DMS153 (cell line): ENCODE data around the gene AMFR.

Source experiments
- DNase-seq: peaks from one replicate; lab custom pipeline; 2025; lab: John Stamatoyannopoulos, UW

Gene AMFR

DNA sequence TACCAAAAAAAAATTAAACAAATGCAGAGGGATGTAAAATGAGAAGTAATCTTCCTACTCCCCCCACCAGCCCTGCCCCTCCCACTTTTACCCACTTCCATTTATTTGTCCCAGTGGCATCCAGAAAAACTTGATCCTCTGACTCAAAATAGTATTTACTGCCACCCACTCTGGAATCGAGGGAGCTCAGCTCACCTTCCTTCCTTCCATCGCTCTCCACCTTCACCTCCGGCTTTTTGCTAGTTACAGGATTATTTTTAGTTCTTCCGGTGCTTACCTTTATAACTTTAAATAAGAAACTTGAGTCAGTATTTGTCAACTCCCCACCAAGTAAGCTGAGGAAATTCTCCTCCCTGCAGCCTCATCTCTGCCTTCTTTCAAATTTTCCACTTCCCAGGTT, 94.9 kb downstream of the AMFR start:
- DNase-seq, result no peak

DNA sequence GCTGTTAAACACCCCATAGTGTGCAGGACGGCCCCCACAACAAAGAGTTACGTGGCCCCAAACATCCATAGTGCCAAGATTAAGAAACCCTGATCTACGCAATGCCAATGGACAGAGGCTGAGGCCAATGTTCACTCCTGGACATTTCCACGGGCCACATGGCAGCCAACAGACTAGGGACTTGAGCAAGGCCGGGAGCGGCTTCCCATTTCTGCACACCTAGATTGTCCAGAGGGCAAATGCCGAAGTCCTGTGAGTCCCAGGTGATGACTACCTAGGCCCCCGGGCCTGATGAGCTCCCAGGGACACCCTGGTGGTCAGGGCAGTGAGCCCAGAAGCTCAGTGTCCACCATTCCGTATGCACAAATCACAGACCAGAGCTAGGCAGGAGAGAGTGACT, 95.5 kb downstream of the AMFR start:
- no peak for DNase-seq

DNA sequence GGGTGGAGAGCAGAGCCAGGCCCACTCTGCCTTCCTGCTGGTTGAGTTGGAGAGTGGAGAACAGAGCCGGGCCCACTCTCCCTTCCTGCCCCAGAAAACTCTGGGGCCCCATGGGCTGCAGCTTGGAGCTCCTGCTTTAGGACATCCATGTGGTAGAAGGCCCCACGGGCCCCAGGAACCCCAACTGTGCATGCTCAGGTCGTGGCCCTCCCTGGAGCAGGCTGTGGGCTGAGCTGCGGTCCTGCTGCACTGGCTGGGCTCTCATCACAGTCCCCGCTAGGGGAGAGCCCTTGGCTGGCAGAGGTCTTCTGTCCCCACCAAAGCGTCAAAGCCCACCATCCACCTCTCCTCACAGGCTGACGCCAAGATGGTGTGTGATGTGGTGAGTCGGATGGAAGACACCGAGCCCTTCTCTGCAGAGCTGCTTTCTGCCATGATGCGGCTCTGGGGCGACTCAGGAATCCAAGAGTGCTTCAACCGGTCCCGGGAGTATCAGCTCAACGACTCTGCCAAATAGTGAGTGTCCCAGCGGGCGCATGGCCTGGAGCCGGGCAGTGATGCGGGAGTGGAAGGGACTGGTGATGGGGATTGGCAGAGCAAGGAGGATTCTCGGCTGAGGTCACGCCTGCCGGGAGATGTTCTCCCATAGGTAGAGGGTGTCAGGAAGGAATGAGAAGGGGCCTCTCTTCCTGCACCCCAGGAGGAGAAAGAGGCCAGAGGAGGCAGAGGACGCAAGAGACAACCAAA, 96.9 kb downstream of the AMFR start:
- DNase-seq, result no peak

DNA sequence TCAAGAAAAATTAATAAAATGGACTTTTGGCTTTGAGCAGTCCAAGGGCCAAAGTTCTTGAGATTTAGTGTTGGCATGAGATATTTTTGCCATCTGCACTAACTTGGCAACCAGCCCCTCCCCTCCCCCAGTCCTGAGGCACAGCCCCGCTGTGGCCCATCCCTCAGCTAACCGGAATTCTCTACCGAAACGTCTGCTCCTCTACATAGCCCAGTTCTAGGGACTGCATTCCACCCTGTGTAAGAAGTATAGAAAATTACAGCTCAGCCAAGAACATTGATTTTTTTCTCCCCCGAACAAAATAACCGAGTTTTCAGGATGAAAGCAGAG, 97.5 kb downstream of the AMFR start:
- DNase-seq, result no peak

DNA sequence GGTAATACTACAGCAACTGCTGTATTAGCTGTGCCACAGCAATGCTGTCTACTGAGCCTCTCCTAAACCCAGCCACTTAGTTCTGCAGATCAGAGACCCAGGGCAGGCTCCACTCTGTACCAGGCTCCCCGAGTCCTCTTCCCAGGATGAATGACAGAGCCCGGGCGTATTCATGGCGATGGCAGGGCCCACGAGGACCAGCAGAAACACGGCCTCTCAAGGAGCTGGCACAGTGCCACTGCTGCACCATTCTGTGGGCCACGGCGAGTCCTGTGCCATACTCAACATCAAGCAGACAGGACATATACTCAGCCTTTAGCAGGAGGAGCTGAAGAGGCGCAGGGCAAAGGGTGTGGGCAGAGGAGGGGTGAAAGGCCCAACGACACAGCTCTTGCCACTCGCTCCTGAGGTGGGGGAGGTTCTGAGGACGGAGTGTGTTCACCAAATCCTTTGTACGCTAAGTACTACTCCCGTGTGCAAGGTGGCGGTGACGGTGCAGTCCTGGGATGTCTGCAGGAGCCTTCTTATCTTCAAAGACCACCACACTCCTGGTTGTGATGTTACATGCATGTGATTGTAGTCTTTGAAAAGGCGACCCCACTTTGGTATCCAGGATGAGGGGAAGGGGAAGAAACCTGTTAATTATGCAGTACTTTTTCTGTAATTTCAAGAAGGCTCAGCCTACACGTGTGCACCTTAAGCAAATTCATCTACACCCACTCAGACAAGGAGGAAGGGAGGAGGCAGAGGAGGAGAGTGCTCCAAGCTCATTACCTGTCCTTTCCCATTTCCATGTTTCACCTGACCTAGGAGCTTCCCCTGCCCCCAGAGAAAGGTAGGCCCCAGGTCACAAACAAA, 98.0 kb downstream of the AMFR start:
- no peak for DNase-seq

DNA sequence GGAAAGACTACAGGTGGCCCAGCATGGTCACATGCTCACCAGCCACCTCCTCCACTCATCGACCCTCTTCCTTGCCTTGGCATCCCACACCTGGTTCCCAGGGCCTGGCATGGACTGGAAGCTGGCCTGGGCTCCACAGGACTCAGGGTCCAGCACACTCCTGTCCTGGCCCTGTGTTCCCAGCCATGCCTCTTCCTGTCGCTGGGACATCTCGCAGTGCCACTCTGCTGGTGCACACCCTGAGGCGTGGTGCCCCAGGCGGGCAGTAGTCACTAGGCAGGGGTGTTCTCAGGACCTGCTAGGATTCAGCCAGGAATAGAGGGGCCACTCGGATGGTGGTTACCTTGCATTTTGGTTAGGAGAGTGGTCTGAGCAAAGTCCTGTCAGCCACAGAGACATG, 99.4 kb downstream of the AMFR start:
- no peak for DNase-seq

DNA sequence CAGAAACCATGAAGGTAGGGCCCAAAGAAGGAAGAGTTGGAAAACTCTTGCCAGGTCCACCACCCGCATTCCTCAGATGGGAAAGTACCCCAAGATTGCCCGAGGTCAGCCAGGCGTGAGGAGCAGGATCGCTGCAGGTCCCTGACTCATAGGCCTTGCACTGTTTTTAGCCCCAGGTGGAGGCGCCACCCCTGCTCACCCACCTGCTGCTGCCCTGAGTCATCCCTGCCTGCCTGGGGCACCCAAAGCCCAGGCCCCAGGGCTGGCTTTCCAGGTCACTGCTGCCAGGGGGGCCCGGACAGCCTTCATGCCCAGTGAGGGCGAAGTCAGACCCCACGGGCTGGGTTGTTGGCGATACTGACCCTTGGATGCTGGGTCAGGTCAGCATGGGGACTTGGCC, 100.9 kb downstream of the AMFR start:
- DNase-seq, result no peak

DNA sequence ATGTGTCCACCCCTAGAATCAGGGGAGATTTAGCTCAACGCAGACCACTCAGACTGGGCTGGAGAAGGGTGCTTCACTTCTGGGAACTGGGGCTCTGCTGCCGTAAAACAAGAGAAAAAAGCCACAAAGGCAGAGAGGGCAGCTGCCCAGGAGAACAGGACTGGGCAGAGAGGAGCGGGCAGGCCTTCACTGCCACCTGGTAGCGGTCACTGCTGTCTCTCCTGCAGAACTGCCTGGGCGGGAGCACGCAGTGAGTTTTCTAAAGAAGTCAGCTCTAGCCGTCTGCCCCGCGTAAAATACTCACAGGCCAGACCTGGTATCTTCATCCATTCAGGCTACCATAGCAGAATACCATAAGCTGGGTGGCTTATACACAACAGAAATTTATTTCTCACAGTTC, 103.8 kb downstream of the AMFR start:
- DNase-seq, result no peak

DNA sequence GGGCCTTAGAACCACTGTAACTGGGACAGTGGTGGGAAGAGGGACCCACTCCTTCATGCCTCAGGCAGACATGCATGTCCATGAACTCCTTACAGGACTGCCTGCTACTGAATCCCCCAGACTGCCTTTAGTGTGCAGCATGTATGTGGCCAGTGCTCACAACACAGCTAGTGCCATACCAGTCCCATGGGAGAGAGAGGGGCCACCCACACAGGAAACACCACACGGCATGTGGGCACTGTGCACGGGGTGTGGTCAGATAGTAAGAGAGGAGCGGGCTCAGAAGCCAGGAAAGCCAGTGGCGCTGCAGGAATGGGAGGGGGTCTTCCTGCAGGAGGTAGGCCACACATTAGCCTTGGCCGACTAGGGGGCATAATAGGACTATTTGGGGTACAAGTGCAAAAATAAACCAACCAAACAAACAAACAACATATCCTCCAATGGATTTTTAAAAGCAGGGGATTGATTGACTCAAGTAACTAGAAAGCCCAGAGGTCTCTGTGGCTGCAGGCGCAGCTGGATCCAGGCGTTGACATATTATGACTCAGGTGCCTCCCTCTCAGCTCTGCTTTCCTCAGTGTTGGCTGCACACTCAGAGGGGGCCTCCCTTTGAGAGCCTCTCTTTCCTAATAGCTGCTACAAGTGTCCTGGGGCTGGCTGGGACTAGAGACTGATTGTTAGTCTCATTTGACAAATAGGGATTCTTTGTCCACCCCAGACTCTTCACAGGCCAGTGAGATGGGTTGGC, 104.4 kb downstream of the AMFR start:
- DNase-seq, result no peak

DNA sequence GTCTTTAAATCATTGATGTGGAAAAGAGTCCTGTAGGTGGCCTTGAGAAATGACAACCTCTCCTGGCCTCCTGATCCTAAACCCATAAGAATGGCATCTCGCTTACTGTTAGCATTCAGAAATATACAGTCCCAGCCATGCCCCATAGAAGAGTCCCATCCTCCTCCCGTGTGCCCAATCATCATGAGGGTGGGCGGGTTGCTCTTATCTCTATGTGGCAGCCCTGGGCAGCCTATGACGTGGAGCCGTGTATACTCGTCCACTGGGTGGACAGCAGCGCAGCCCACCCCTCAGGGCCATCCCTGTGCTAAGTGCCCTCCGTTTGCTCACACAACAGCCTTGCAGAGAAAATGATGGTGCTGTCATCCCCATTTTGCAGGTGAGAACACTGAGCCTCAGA, 105.3 kb downstream of the AMFR start:
- no peak for DNase-seq

DNA sequence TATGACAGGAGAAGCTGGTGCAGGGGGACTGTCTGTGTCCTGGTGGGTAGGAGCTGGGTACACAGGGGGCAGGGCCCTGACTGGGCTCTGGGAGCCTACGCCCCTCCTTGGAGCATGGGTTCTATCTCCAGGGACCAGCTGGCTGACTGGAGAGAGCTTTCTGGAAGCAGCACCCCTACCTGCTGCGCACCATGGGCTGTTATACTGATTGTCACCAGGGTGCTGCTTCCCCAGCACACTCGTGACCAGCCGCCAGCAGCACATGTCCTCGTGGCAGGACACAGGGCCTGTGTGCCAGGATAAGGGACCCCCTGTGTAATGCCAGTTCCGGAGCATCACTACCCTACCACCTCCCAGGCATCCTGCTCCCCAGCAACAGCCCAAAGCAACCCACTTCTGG, 106.0 kb downstream of the AMFR start:
- no peak for DNase-seq

DNA sequence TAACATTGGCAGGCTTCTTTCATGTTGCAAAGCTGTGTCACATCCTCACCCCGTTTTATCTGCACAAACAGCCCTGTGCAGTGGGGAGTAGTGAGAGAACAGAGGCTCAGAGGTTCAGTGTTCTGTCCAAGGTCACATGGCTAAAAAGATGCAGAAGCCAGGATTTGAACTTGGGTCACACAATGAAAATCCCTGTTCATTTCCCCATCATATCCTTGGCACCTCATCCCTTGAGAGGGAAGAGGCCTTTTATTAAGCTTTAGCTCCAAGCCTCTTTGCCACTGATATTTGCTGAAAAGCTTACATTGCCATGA, 106.6 kb downstream of the AMFR start:
- DNase-seq, result no peak

DNA sequence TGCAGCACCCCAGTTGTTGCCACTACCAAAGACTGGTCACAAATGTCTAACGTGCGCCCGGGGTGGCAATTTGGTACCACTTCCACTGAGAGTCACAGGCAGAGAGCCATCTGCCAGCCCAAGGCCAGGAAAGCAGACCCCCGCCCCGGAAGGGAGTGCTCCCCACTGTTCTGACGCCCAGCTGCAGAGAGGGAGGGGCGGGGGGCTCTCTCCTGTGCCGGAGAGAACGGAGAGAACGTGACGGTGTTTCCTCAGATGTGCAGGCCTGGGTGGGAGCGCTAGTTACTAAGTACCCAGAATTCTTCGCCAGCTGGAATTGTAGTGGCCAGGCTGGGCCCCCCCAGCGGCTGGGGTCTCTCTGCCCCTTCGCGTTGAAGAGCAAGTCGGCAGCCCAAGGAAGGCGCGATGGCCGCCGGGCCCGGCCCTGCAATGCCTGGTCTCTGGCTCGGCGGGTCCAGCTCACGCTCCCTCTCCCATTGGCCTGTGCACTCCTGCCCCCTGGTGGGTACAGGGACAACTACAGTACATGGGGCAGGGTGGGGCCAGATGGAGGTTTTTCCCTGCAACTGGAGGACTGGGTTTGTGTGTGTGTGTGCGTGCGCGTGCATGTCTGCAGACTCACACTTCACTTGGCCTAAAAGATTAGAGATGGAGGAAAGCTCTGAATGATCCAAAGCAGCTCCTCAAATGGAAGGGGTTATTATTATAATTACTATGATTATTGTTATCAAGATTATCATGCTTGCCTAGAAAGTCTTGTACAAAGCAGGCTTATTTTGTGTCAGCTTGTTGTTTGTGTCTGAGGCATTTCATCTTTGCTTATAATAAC, 107.1 kb downstream of the AMFR start:
- DNase-seq, result peak; percentile 16

DNA sequence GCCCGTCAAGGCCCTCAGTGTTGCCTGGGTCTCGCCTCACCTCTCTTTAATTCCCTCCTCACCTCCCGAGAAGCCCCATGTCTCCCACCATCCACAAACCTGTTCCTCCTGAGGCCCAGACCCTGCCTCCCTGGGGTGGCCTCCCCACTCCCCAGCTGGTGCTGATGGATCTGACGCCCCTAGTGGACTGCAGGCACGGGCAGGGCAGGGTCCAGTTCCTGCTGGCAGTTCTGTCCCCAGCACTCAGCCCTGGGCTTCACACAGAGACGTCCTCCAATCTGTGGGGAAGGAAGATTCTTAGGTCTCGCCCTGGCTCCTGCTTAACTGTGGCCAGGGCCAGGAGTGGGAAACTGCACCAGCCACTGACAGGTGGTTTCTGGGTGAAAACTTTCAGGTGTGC, 108.8 kb downstream of the AMFR start:
- DNase-seq, result no peak

DNA sequence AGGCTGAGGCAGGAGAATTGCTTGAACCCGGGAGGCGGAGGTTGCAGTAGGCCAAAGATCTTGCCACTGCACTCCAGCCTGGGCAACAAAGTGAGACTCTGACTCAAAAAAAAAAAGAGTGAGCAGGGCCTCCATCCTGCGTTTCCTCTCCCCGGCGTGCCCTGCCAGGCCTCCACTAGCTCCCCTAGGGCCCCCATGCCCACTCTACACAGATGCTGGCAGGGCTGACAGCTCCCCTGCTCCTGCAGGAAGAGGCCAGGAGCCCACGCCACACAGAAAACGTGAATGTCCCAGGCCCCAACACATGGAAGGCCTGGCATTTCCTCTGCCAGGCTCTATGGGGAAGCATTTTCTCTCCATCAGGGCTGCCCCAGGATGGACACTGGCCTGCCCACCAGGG, 109.4 kb downstream of the AMFR start:
- no peak for DNase-seq

DNA sequence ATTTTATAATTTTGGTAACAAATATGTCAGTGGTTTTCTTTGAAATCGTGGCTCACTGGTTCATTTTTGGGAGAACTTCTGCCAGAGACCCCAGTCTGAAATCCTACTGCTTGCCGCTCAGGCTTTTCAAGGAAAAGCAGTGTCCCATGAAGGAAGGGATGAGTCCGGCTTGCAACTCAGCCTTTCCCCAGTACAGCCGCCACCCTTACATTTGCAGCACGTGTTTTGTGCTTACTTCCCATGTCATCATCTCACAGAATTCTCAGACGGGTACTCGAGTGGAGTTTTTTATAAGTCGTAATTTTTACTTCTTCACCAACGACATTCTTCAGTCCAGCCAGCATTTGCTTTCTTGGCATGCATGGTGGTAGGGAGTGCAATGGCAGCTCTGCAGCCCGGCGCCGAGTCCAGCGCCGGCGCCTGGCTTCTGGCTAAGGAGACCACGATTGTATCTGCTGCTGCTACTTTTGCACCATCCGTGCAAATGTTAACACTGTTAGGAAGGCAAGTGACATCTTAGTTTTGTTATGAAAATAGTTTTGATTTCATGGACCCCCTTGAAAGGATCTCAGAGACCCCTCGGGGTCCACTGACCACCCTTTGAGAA, 111.0 kb downstream of the AMFR start:
- no peak for DNase-seq

DNA sequence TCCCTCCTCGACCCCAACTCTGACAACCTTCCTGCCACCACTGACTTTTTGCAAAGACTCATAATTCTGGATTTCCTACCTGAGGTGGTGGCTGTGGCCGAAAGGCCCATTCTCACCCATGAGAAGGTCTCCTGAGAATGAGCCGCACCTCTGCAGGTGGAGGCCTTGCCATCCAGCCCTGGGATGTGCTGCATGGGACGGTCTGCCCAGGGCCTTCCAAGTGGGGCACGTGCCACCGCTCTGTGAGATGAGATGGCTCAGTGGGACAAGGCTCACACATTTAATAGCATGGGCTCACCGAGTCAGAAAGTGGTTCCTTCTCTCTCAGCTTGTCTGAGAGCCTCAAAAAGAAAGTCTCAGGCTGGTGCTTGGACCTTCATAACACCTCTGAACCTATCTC, 112.8 kb downstream of the AMFR start:
- DNase-seq, result no peak

DNA sequence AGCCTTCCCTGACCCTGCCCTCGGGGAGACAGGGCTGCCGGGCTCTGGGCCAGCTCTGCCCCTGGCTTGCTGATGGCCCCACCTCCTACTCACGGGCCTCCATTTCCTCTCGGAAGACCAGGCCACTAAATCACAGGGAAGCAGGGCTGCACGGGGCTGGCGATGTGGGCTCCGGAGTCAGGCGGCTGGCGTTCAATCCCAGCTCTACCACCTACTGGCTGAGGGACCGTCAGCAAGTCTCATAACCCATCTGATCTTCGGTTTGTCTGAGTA, 113.4 kb downstream of the AMFR start:
- no peak for DNase-seq
